ENCODE data around the gene DCHS1. TPM values are rescaled to one million over a fixed set of nuclear protein-coding genes. Genes with fewer than 3 reads are reported as not detected.
A peak's percentile ranks its signal among the peaks of the same experiment; 100 is the strongest.

Gene DCHS1
- total and polyA plus RNA-seq, 9 of the 15 experiments (the other 6 are each of a cell fraction or from before 2014, with no cell fraction given), result 0.04 to 0.49 (median 0.14) TPM; not detected in 2

GRCh38 chr11:6650980-6651379 is 4.6 kb downstream of the DCHS1 start:
- H3K9me3 ChIP-seq (replicated peaks; ENCODE audit: control insufficient read depth, insufficient read depth, low read depth, low read length), result no peaks in the 10 kb centered on the region
- no peaks in the 10 kb centered on the region for H3K9me1 ChIP-seq (ENCODE audit: control insufficient read depth, insufficient read depth, low read length)
- intact Hi-C loops (cut with micrococcal nuclease) (no loop called here), in situ Hi-C loops (cut with MboI) (no loop called here)
- no peaks in the 10 kb centered on the region for H3K36me3 ChIP-seq (ENCODE audit: control insufficient read depth, insufficient read depth, low read length)
- H4K20me1 ChIP-seq (replicated peaks; ENCODE audit: control insufficient read depth, insufficient read depth, low read length), result no peaks in the 10 kb centered on the region
- POLR2A ChIA-PET, result no interaction called here
- peaks cover 22 to 35% of the 10 kb centered on the region in 2 experiments for H3K4me1 ChIP-seq (replicated peaks in 1 of 2; ENCODE audit: control insufficient read depth in 2 of 2, insufficient read depth in 2 of 2, low read length in 2 of 2)
- ATAC-seq, result peak; percentile 69
- no peak overlapping the region for H3K4me3 ChIP-seq
- CTCF ChIA-PET (ENCODE audit: low intra/inter-chr PET ratio), result interaction anchor here (0.8 kb wide), 1 partner anchor 19 kb away, joined by 3 read pairs; no protein-coding TSS in a partner anchor
- no peak overlapping the region for H3K9ac ChIP-seq (ENCODE audit: insufficient read depth in 1 of 2, low read depth in 2 of 2, low read length in 2 of 2)
- peak overlapping the region; percentile 43 for H3K4me2 ChIP-seq (ENCODE audit: insufficient read depth, low read length)
- H3K27me3 ChIP-seq (ENCODE audit: control insufficient read depth in 2 of 2, insufficient read depth in 2 of 2, low read length in 2 of 2), result no peaks in the 10 kb centered on the region
- peak overlapping the region; percentile 53; the same call in 1 of the 2 replicates for H2AFZ ChIP-seq (ENCODE audit: low read depth, low read length)
- peak; percentile 56 to 82 (median 67) for DNase-seq (ENCODE audit: extremely low read depth in 1 of 4, low spot score in 3 of 4)
- H3K27ac ChIP-seq (ENCODE audit: extremely low read depth, low read depth, low read length), result no peak overlapping the region
- no TSS peak for BruUV-seq (replicated peaks)
- no peaks in the 10 kb centered on the region for H3K79me2 ChIP-seq (ENCODE audit: control insufficient read depth, insufficient read depth, low read length)
- WGBS (ENCODE audit: insufficient coverage, low coverage, missing lambda C conversion rate), result 1% methylated on average over 6 of the region's 6 CpGs
- FAIRE-seq, result peak; percentile 94
- TF ChIP-seq ZC3H4 (CRISPR knock-in tag; IDR thresholded peaks at IDR 0.05; ENCODE audit: borderline replicate concordance), result no peak
- TF ChIP-seq CREB1 (IDR thresholded peaks at IDR 0.05), result no peak
- TF ChIP-seq CREB1 (CRISPR knock-in tag; IDR thresholded peaks at IDR 0.05), result no peak
- TF ChIP-seq PHF20 (IDR thresholded peaks at IDR 0.05; ENCODE audit: partially characterized antibody), result no peak
- TF ChIP-seq BHLHE40 (IDR thresholded peaks at IDR 0.05; ENCODE audit: low read length), result peak; percentile 36; the same call in 1 of the 2 replicates
- TF ChIP-seq CBX2 (IDR thresholded peaks at IDR 0.05; ENCODE audit: insufficient read depth, low read length, poor library complexity, severe bottlenecking), result no peak
- no peak for TF ChIP-seq MCM7 (IDR thresholded peaks at IDR 0.05)
- TF ChIP-seq KDM2B (CRISPR knock-in tag; IDR thresholded peaks at IDR 0.05), result no peak
- TF ChIP-seq CHD7 (IDR thresholded peaks at IDR 0.05; ENCODE audit: low read depth, low read length), result no peak
- TF ChIP-seq ZNF165 (CRISPR knock-in tag; IDR thresholded peaks at IDR 0.05; ENCODE audit: borderline replicate concordance), result no peak

All from K562 (cell line).